Measurements from ENCODE around the gene ESR2.
"Not testable (repeated sequence)": the region's sequence is repeated elsewhere in the genome, so short reads cannot be mapped to it uniquely, and the experiment has no call there.

The ESR2 gene

GRCh38 chr14:64184103-64184729 is 110.0 kb downstream of the ESR2 start:
- Histone ChIP-seq H3K4me2 (ENCODE audit: low read length) (no peak overlapping the region), H3K4me1 (ENCODE audit: low read length) (no peaks in the 10 kb centered on the region; the same call in 1 of the 2 replicates), H3K4me3 (ENCODE audit: low read length) (no peak overlapping the region), H3K79me2 (ENCODE audit: low read length) (no peaks in the 10 kb centered on the region), H3K9ac (ENCODE audit: low read length) (no peak overlapping the region), H3K9me3 (ENCODE audit: insufficient read depth, low read length) (no peaks in the 10 kb centered on the region), H4K20me1 (ENCODE audit: insufficient read depth, low read length) (no peaks in the 10 kb centered on the region), H3K27me3 (ENCODE audit: low read depth, low read length) (no peaks in the 10 kb centered on the region), H2AFZ (ENCODE audit: low read depth, low read length) (no peak overlapping the region), H3K36me3 (replicated peaks; ENCODE audit: low read depth, low read length) (peaks cover 7% of the 10 kb centered on the region), H3K27ac (ENCODE audit: low read length) (no peak overlapping the region)
- TF ChIP-seq CTCF (IDR thresholded peaks at IDR 0.05; ENCODE audit: low read depth, low read length) (no peak), EZH2phosphoT487 (IDR thresholded peaks at IDR 0.05; ENCODE audit: low read depth) (no peak)

GRCh38 chr14:64182908-64183307 is 111.3 kb downstream of the ESR2 start:
- not testable (repeated sequence) for H3K9ac ChIP-seq (ENCODE audit: low read length); H3K9me3 ChIP-seq (ENCODE audit: insufficient read depth, low read length); H3K4me1 ChIP-seq (ENCODE audit: low read length); H3K79me2 ChIP-seq (ENCODE audit: low read length); H3K4me3 ChIP-seq (ENCODE audit: low read length); H3K27me3 ChIP-seq (ENCODE audit: low read depth, low read length); H3K27ac ChIP-seq (ENCODE audit: low read length); H4K20me1 ChIP-seq (ENCODE audit: insufficient read depth, low read length); H2AFZ ChIP-seq (ENCODE audit: low read depth, low read length); H3K4me2 ChIP-seq (ENCODE audit: low read length); H3K36me3 ChIP-seq (replicated peaks; ENCODE audit: low read depth, low read length)

GRCh38 chr14:64178814-64179213 is 115.4 kb downstream of the ESR2 start:
- Histone ChIP-seq H3K79me2 (ENCODE audit: low read length) (no peaks in the 10 kb centered on the region), H2AFZ (ENCODE audit: low read depth, low read length) (no peak overlapping the region), H3K9me3 (ENCODE audit: insufficient read depth, low read length) (no peaks in the 10 kb centered on the region), H3K36me3 (replicated peaks; ENCODE audit: low read depth, low read length) (no peaks in the 10 kb centered on the region), H3K4me2 (ENCODE audit: low read length) (no peak overlapping the region), H3K4me3 (ENCODE audit: low read length) (no peak overlapping the region), H3K27ac (ENCODE audit: low read length) (no peak overlapping the region), H3K9ac (ENCODE audit: low read length) (no peak overlapping the region), H3K4me1 (ENCODE audit: low read length) (peaks cover 19% of the 10 kb centered on the region), H4K20me1 (ENCODE audit: insufficient read depth, low read length) (no peaks in the 10 kb centered on the region), H3K27me3 (ENCODE audit: low read depth, low read length) (no peaks in the 10 kb centered on the region)
- TF ChIP-seq CTCF (IDR thresholded peaks at IDR 0.05; ENCODE audit: low read depth, low read length) (no peak), EZH2phosphoT487 (IDR thresholded peaks at IDR 0.05; ENCODE audit: low read depth) (no peak)

GRCh38 chr14:64176330-64176729 is 117.8 kb downstream of the ESR2 start:
- H3K4me2 ChIP-seq (ENCODE audit: low read length), result no peak overlapping the region
- H3K9ac ChIP-seq (ENCODE audit: low read length), result no peak overlapping the region
- H3K4me1 ChIP-seq (ENCODE audit: low read length), result peaks cover 19% of the 10 kb centered on the region
- no peaks in the 10 kb centered on the region for H3K27me3 ChIP-seq (ENCODE audit: low read depth, low read length)
- H4K20me1 ChIP-seq (ENCODE audit: insufficient read depth, low read length), result no peaks in the 10 kb centered on the region
- H2AFZ ChIP-seq (ENCODE audit: low read depth, low read length), result no peak overlapping the region
- no peak overlapping the region for H3K4me3 ChIP-seq (ENCODE audit: low read length)
- no peaks in the 10 kb centered on the region for H3K36me3 ChIP-seq (replicated peaks; ENCODE audit: low read depth, low read length)
- no peak overlapping the region for H3K27ac ChIP-seq (ENCODE audit: low read length)
- H3K9me3 ChIP-seq (ENCODE audit: insufficient read depth, low read length), result no peaks in the 10 kb centered on the region
- H3K79me2 ChIP-seq (ENCODE audit: low read length), result no peaks in the 10 kb centered on the region
- no peak for TF ChIP-seq EZH2phosphoT487 (IDR thresholded peaks at IDR 0.05; ENCODE audit: low read depth)
- TF ChIP-seq CTCF (IDR thresholded peaks at IDR 0.05; ENCODE audit: low read depth, low read length), result no peak

Data from OCI-LY3 (cell line).